ENCODE results near the gene TRIM62. TPM values are rescaled to one million over a fixed set of nuclear protein-coding genes. Genes with fewer than 3 reads are reported as not detected.

TRIM62 gene
- polyA plus RNA-seq, 2 of the 4 experiments (the other 2 are of a cell fraction) = 0.79 to 1.5 TPM

DNA sequence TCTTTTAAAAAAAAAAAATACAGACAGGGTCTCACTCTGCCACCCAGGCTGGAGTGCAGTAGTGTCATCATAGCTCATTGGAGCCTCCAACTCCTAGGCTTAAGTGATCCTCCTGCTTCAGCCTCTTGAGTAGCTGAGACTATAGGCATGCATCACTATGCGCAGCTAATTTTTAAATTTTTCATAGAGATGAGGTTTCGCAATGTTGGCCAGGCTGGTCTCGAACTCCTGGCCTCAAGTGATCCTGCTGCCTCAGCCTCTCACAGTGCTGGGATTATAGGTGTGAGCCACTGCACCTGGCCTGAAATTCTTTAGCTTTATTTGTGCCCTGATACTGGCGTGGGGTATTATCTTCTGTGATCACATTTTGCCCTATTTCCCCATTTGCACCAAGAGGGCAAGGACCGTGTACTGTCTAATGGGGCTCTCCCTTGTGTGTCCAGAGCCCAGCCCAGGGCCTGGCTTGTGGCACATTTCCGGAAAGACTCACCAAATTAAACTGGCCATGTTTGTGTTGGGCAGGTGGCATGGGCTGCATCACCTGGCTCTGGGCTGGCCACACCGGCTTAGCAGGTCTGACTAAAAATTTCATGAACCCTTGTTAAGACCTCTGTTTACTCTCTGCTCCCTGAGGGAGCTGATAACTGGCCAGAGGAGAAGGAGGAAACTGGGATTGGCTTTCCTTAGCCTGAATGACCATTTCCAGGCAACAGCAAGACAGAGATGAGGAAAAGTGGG lies 32.2 kb downstream of the TRIM62 start:
- H3K4me3 ChIP-seq = no peak overlapping the region
- no peak overlapping the region for H3K4me2 ChIP-seq
- WGBS (ENCODE audit: missing lambda C conversion rate) = 84% methylated on average over 5 of the region's 7 CpGs
- no peaks in the 10 kb centered on the region for H3K4me1 ChIP-seq
- no peak for ATAC-seq
- peak; percentile 30 to 43; a peak in 1 of 4 replicates for TF ChIP-seq CEBPB (IDR thresholded peaks at IDR 0.05)
- TF ChIP-seq HEYL (CRISPR knock-in tag; IDR thresholded peaks at IDR 0.05) = no peak
- POLR2A ChIA-PET = no interaction called here
- H3K27ac ChIP-seq = no peak overlapping the region
- CTCF ChIA-PET = interaction anchor here (1.0 kb wide), 1 partner anchor 64 kb away, joined by 3 read pairs; no protein-coding TSS in a partner anchor
- H3K9me3 ChIP-seq = no peaks in the 10 kb centered on the region
- DNase-seq (ENCODE audit: low read depth in 1 of 2, low spot score in 1 of 2) = no peak
- no peak for FAIRE-seq

- WGBS (ENCODE audit: missing lambda C conversion rate) = 79% methylated on average over 3 of the region's 3 CpGs
- DNase-seq (ENCODE audit: low read depth in 1 of 2, low spot score in 1 of 2) (no peak), ATAC-seq (no peak), FAIRE-seq (no peak)
- TF ChIP-seq HEYL (CRISPR knock-in tag; IDR thresholded peaks at IDR 0.05) (no peak), CHD2 (IDR thresholded peaks at IDR 0.05; ENCODE audit: low read length, partially characterized antibody) (no peak), MAFK (IDR thresholded peaks at IDR 0.05; ENCODE audit: partially characterized antibody) (no peak), HOXA7 (CRISPR knock-in tag; IDR thresholded peaks at IDR 0.05) (no peak), PBX3 (IDR thresholded peaks at IDR 0.05) (no peak), POLR2AphosphoS2 (conservative IDR thresholded peaks at IDR 0.05; ENCODE audit: low read length) (no peak), EHF (CRISPR knock-in tag; IDR thresholded peaks at IDR 0.05) (no peak)
- H3K4me3 ChIP-seq = no peak overlapping the region
- H3K9me3 ChIP-seq = no peaks in the 10 kb centered on the region
- POLR2A ChIA-PET = no interaction called here
- no peaks in the 10 kb centered on the region for H3K4me1 ChIP-seq
- no peak overlapping the region for H3K4me2 ChIP-seq
- CTCF ChIA-PET = no interaction called here
- H3K27ac ChIP-seq = no peak overlapping the region
Observed at GRCh38 chr1:33148615-33149014, 33.2 kb downstream of the TRIM62 start.

DNA sequence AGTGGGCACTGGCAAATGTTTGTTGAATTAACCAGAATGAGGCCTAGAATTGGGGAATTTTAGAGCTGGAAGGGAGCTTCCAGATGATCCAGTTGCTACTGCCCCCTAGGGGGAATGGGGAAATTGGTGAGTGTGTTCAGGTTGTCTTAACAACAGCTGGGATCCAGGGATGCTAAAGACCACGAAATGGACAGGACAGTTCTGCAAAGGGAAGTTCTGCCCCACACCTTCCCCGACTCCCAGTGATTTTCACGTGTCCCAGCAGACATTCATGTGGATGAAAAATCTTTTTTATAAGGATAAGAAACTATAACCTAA lies 33.9 kb downstream of the TRIM62 start:
- no peak for FAIRE-seq
- Histone ChIP-seq H3K4me3 (no peak overlapping the region), H3K27ac (no peak overlapping the region), H3K4me2 (no peak overlapping the region), H3K4me1 (no peaks in the 10 kb centered on the region), H3K9me3 (no peaks in the 10 kb centered on the region)
- ATAC-seq = peak; percentile 45 to 61; a peak in 3 of 6 replicates
- POLR2A ChIA-PET = no interaction called here
- CTCF ChIA-PET = no interaction called here
- WGBS (ENCODE audit: missing lambda C conversion rate) = 21% methylated on average over 3 of the region's 3 CpGs
- peak; percentile 34 to 52 for DNase-seq (ENCODE audit: low read depth in 1 of 2, low spot score in 1 of 2)
- TF ChIP-seq CTCF (IDR thresholded peaks at IDR 0.05) (peak; percentile 33; the same call in 1 of the 3 replicates), RAD21 (conservative IDR thresholded peaks at IDR 0.05 in 1 of 2, IDR thresholded peaks at IDR 0.05 in 1 of 2) (peak in 1 of 2 experiments; percentile 30; a peak in 2 of 5 replicates), CHD2 (IDR thresholded peaks at IDR 0.05; ENCODE audit: low read length, partially characterized antibody) (no peak)

DNA sequence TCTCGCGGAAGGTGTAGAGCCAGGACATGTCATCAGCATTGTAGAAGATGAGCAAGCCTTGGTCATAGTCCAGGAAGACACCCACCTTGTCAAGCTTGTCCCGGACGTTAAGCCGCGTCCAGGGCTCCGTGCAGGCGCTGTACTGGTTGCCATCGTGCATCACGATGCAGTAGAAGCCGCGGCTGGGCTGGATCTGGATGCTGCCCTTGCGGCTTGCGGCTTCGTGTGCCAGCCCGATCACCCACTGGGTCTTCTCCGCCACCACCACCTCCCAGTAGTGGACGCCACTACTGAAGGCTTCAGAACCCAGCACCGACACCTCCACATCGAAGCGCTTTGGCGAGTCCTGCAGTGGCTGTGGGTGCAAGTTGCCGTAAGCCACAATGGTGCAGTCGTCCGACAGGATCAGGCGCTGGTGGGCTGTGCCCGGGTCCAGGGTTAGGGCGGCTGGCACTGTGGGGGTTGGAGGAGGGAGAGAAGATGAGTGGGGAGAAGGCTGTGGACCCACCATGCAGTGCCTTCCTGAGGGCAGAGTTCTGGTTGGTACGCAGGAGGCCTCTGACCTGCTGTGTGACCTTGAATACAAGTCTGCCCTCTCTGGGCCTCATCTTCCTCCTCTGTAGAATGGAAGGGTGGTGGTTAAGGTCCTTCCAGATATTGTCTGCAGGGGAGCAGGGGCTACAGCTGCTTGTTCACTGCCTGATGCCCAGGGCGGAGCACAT lies 34.4 kb downstream of the TRIM62 start:
- POLR2A ChIA-PET = no interaction called here
- CTCF ChIA-PET = interaction anchor here (1.9 to 2.2 kb wide), 2 partner anchors 10 to 20 kb away, joined by 6 to 7 read pairs; no protein-coding TSS in a partner anchor

More for the DNA sequence above, 34.4 kb downstream of the TRIM62 start:
- ATAC-seq (no peak), DNase-seq (ENCODE audit: low read depth in 1 of 2, low spot score in 1 of 2) (no peak), FAIRE-seq (no peak)
- H3K4me2 ChIP-seq = no peak overlapping the region
- no peaks in the 10 kb centered on the region for H3K9me3 ChIP-seq
- 92% methylated on average over 24 of the region's 30 CpGs for WGBS (ENCODE audit: missing lambda C conversion rate)
- no peak overlapping the region for H3K27ac ChIP-seq
- no peak overlapping the region for H3K4me3 ChIP-seq
- TF ChIP-seq ZFP36 (IDR thresholded peaks at IDR 0.05; ENCODE audit: borderline replicate concordance, partially characterized antibody) = peak; percentile 10
- no peak for TF ChIP-seq BCL3 (IDR thresholded peaks at IDR 0.05)
- H3K4me1 ChIP-seq = no peaks in the 10 kb centered on the region

All from A549 (cell line).